Endothelial cell (in vitro differentiated cells): ENCODE results near the gene CCDC28B. TPM values are rescaled to one million over a fixed set of nuclear protein-coding genes. Genes with fewer than 3 reads are reported as not detected.
A peak's percentile ranks its signal among the peaks of the same experiment; 100 is the strongest.

Experiments
- DNase-seq: peaks from one replicate; pipeline ENCODE4 v3.0.0; 2021; ENCODE audit warnings: low spot score
- H3K27ac Mint-ChIP-seq: one replicate; pipeline ENCODE4 v1.8.0; 2021; ENCODE audit warnings: mixed read lengths, inconsistent platforms; ENCODE audit not compliant: unreplicated experiment
- H3K27me3 Mint-ChIP-seq: one replicate; pipeline ENCODE4 v1.8.0; 2021; ENCODE audit warnings: mild to moderate bottlenecking, moderate library complexity, mixed read lengths, inconsistent platforms; ENCODE audit not compliant: unreplicated experiment
- H3K36me3 Mint-ChIP-seq: one replicate; pipeline ENCODE4 v1.8.0; 2021; ENCODE audit warnings: mild to moderate bottlenecking, low read depth, mixed read lengths, inconsistent platforms; ENCODE audit not compliant: unreplicated experiment
- H3K4me1 Mint-ChIP-seq: one replicate; pipeline ENCODE4 v1.8.0; 2021; ENCODE audit warnings: mild to moderate bottlenecking, mixed read lengths, inconsistent platforms; ENCODE audit not compliant: unreplicated experiment
- H3K4me3 Mint-ChIP-seq: one replicate; pipeline ENCODE4 v1.8.0; 2021; ENCODE audit warnings: mild to moderate bottlenecking, mixed read lengths, inconsistent platforms; ENCODE audit not compliant: unreplicated experiment
- H3K9me3 Mint-ChIP-seq: one replicate; pipeline ENCODE4 v1.8.0; 2021; ENCODE audit warnings: mixed read lengths, inconsistent platforms; ENCODE audit not compliant: unreplicated experiment
- CTCF ChIP-seq: fragments of 200-600 bp; sonication (generic); IDR thresholded peaks from one replicate; pipeline ENCODE4 v1.5.0; 2021; ENCODE audit warnings: antibody characterized with exemption; ENCODE audit not compliant: unreplicated experiment
- total RNA-seq: library from RNA; stranded (reverse); fragmentation: NEBNext Ultra II Directional; extraction: Animal tissue kit (Norgen Biotek cat#: 25700); gene quantifications from one replicate; pipeline ENCODE4 v1.2.1, GENCODE V29; 2021; ENCODE audit not compliant: unreplicated experiment

Gene CCDC28B
- total RNA-seq, 1 donor from 2014 or later, result 22.9 TPM

GRCh38 chr1:32208891-32209328 is 8.5 kb downstream of the CCDC28B start, which contains the start of gene DCDC2B:
Gene DCDC2B, plus strand, starts transcription at chr1:32209089. Its CDS starts 5 bp downstream, at chr1:32209094.
- DNase-seq, result no peak
- TF ChIP-seq CTCF, result no peak
- peaks cover 7% of the 10 kb centered on the region for H3K4me1 Mint-ChIP-seq
- no peak within 1 kb of the TSS for H3K27ac Mint-ChIP-seq
- H3K36me3 Mint-ChIP-seq, result no peaks in the 10 kb centered on the region
- no peak within 1 kb of the TSS for H3K4me3 Mint-ChIP-seq
- H3K27me3 Mint-ChIP-seq, result peaks cover 9% of the 10 kb centered on the region
- H3K9me3 Mint-ChIP-seq, result no peaks in the 10 kb centered on the region

GRCh38 chr1:32215629-32216480 is 15.5 kb downstream of the CCDC28B start:
- H3K36me3 Mint-ChIP-seq, result peaks cover 8% of the 10 kb centered on the region
- H3K27me3 Mint-ChIP-seq, result peaks cover 6% of the 10 kb centered on the region
- peaks cover 11% of the 10 kb centered on the region for H3K4me1 Mint-ChIP-seq
- no peaks in the 10 kb centered on the region for H3K9me3 Mint-ChIP-seq
- peak overlapping the region; percentile 67 for H3K27ac Mint-ChIP-seq
- peak; percentile 84 for DNase-seq
- H3K4me3 Mint-ChIP-seq, result no peak overlapping the region
- TF ChIP-seq CTCF, result peak; percentile 44

GRCh38 chr1:32216566-32216965 is 16.2 kb downstream of the CCDC28B start:
- Mint-ChIP-seq H3K36me3 (peaks cover 8% of the 10 kb centered on the region), H3K27me3 (peaks cover 6% of the 10 kb centered on the region), H3K9me3 (no peaks in the 10 kb centered on the region), H3K4me3 (no peak overlapping the region), H3K4me1 (peaks cover 18% of the 10 kb centered on the region), H3K27ac (peak overlapping the region; percentile 67)
- DNase-seq, result no peak
- no peak for TF ChIP-seq CTCF

- DNase-seq, result no peak
- no peak for TF ChIP-seq CTCF
- no peaks in the 10 kb centered on the region for H3K9me3 Mint-ChIP-seq
- H3K4me1 Mint-ChIP-seq, result peaks cover 21% of the 10 kb centered on the region
- peaks cover 9% of the 10 kb centered on the region for H3K27me3 Mint-ChIP-seq
- no peak overlapping the region for H3K27ac Mint-ChIP-seq
- H3K36me3 Mint-ChIP-seq, result peaks cover 10% of the 10 kb centered on the region
- peak overlapping the region; percentile 47 for H3K4me3 Mint-ChIP-seq
Measured at GRCh38 chr1:32219022-32219421, 18.6 kb downstream of the CCDC28B start.
